Measurements from ENCODE around the gene EIF5.

- TF ChIP-seq POLR2A (IDR thresholded peaks at IDR 0.05; ENCODE audit: low read length) (no peak), GATA1 (IDR thresholded peaks at IDR 0.05; ENCODE audit: low read depth, low read length) (no peak)
These were observed 47.6 kb upstream of the EIF5 start for GRCh38 chr14:103286460-103286859.
